ENCODE data around the gene USP17L21. TPM values are rescaled to one million over a fixed set of nuclear protein-coding genes. Genes with fewer than 3 reads are reported as not detected.

Gene USP17L21
- not detected in 2 replicates for total RNA-seq

GRCh38 chr4:9262572-9262971, at the start of gene USP17L21:
USP17L21 (plus strand) TSS chr4:9262872; CDS start chr4:9262872, 0 bp downstream.

GRCh38 chr4:9215105-9215504, 47.6 kb upstream of the USP17L21 start, which contains the start of gene USP17L11:
USP17L11 (plus strand) TSS chr4:9215405; CDS start chr4:9215405, 0 bp downstream.

GRCh38 chr4:9219852-9220251, 42.8 kb upstream of the USP17L21 start, which contains the start of gene USP17L12:
USP17L12 (plus strand) TSS chr4:9220152; CDS start chr4:9220152, 0 bp downstream.

GRCh38 chr4:9224596-9224995, 38.1 kb upstream of the USP17L21 start, which contains the start of gene USP17L13:
USP17L13 (plus strand) TSS chr4:9224896; CDS start chr4:9224896, 0 bp downstream.

GRCh38 chr4:9234085-9234484, 28.6 kb upstream of the USP17L21 start, which contains the start of gene USP17L15:
USP17L15 (plus strand) TSS chr4:9234385; CDS start chr4:9234385, 0 bp downstream.

GRCh38 chr4:9243579-9243978, 19.1 kb upstream of the USP17L21 start, which contains the start of gene USP17L17:
USP17L17 (plus strand) TSS chr4:9243879; CDS start chr4:9243879, 0 bp downstream.

GRCh38 chr4:9247953-9248680, 14.6 kb upstream of the USP17L21 start, which contains the start of gene USP17L18:
USP17L18 (plus strand) TSS chr4:9248630; CDS start chr4:9248630, 0 bp downstream.

GRCh38 chr4:9253078-9253477, 9.6 kb upstream of the USP17L21 start, which contains the start of gene USP17L19:
USP17L19 (plus strand) TSS chr4:9253378; CDS start chr4:9253378, 0 bp downstream.

GRCh38 chr4:9257824-9258223, 4.8 kb upstream of the USP17L21 start, which contains the start of gene USP17L20:
USP17L20 (plus strand) TSS chr4:9258124; CDS start chr4:9258124, 0 bp downstream.

GRCh38 chr4:9267319-9267718, 4.6 kb downstream of the USP17L21 start, which contains the start of gene USP17L22:
USP17L22 (plus strand) TSS chr4:9267619; CDS start chr4:9267619, 0 bp downstream.

Other genes starting within 250 kb of the USP17L21 start
- gene FAM90A26, start 92.5 kb upstream of the USP17L21 start, total RNA-seq = not detected in 2 replicates
- not detected in 2 replicates for gene USP17L10, start 52.2 kb upstream of the USP17L21 start, total RNA-seq
- not detected in 2 replicates for gene USP17L11, start 47.5 kb upstream of the USP17L21 start, total RNA-seq
- not detected in 2 replicates for gene USP17L12, start 42.7 kb upstream of the USP17L21 start, total RNA-seq
- not detected in 2 replicates for gene USP17L13, start 38.0 kb upstream of the USP17L21 start, total RNA-seq
- gene USP17L15, start 28.5 kb upstream of the USP17L21 start, total RNA-seq = not detected in 2 replicates
- gene USP17L17, start 19.0 kb upstream of the USP17L21 start, total RNA-seq = not detected in 2 replicates
- gene USP17L18, start 14.2 kb upstream of the USP17L21 start, total RNA-seq = not detected in 2 replicates
- not detected in 2 replicates for gene USP17L19, start 9.5 kb upstream of the USP17L21 start, total RNA-seq
- not detected in 2 replicates for gene USP17L20, start 4.7 kb upstream of the USP17L21 start, total RNA-seq
- gene USP17L22, start 4.7 kb downstream of the USP17L21 start, total RNA-seq = not detected in 2 replicates
- not detected in 2 replicates for gene USP17L24, start 62.3 kb downstream of the USP17L21 start, total RNA-seq
- not detected in 2 replicates for gene USP17L25, start 67.0 kb downstream of the USP17L21 start, total RNA-seq
- gene USP17L26, start 71.8 kb downstream of the USP17L21 start, total RNA-seq = not detected in 2 replicates
- gene USP17L5, start 76.5 kb downstream of the USP17L21 start, total RNA-seq = not detected in 2 replicates
- not detected in 2 replicates for gene USP17L27, start 81.3 kb downstream of the USP17L21 start, total RNA-seq
- gene USP17L28, start 86.0 kb downstream of the USP17L21 start, total RNA-seq = not detected in 2 replicates
- not detected in 2 replicates for gene USP17L29, start 90.8 kb downstream of the USP17L21 start, total RNA-seq
- not detected in 2 replicates for gene USP17L30, start 100.3 kb downstream of the USP17L21 start, total RNA-seq
- not detected in 2 replicates for gene DEFB131A, start 181.5 kb downstream of the USP17L21 start, total RNA-seq